Type B pancreatic cell (in vitro differentiated cells): ENCODE results near the gene TREML4. TPM values are rescaled to one million over a fixed set of nuclear protein-coding genes. Genes with fewer than 3 reads are reported as not detected.
"Not testable (repeated sequence)": the region's sequence is repeated elsewhere in the genome, so short reads cannot be mapped to it uniquely, and the experiment has no call there.

ENCODE experiments used
- DNase-seq: peaks from one replicate; pipeline ENCODE4 v3.0.0; 2021; ENCODE audit warnings: mixed read lengths; ENCODE audit not compliant: unreplicated experiment; ENCODE audit errors: extremely low spot score
- H3K27ac Mint-ChIP-seq: 2 replicates; pipeline ENCODE4 v1.8.0; 2021; ENCODE audit warnings: mild to moderate bottlenecking, mixed read lengths
- H3K27me3 Mint-ChIP-seq: 2 replicates; pipeline ENCODE4 v1.8.0; 2021; ENCODE audit warnings: mixed read lengths
- H3K36me3 Mint-ChIP-seq: 2 replicates; pipeline ENCODE4 v1.8.0; 2021; ENCODE audit warnings: mixed read lengths
- H3K4me1 Mint-ChIP-seq: one replicate; pipeline ENCODE4 v1.8.0; 2021; ENCODE audit warnings: mixed read lengths; ENCODE audit not compliant: unreplicated experiment
- H3K4me3 Mint-ChIP-seq: 2 replicates; pipeline ENCODE4 v1.8.0; 2021; ENCODE audit warnings: mild to moderate bottlenecking, mixed read lengths
- H3K9me3 Mint-ChIP-seq: 2 replicates; pipeline ENCODE4 v1.8.0; 2021; ENCODE audit warnings: mixed read lengths
- CTCF ChIP-seq: fragments of 200-600 bp; sonication (generic); conservative IDR thresholded peaks from 2 replicates; pipeline ENCODE4 v1.5.0; 2021; ENCODE audit warnings: antibody characterized with exemption, mild to moderate bottlenecking
- total RNA-seq: library from RNA; stranded (reverse); gene quantifications from 2 replicates; pipeline ENCODE4 v1.2.1, GENCODE V29; 2021; ENCODE audit warnings: low replicate concordance

Gene TREML4
- total RNA-seq, 1 donor from 2014 or later = not detected

GRCh38 chr6:41232667-41233066 is 4.5 kb downstream of the TREML4 start:
- Mint-ChIP-seq H3K9me3 (no peaks in the 10 kb centered on the region), H3K4me3 (no peak overlapping the region), H3K4me1 (peaks cover 5% of the 10 kb centered on the region), H3K27me3 (peaks cover 67% of the 10 kb centered on the region), H3K36me3 (no peaks in the 10 kb centered on the region), H3K27ac (no peak overlapping the region)
- no peak for TF ChIP-seq CTCF
- DNase-seq = no peak

GRCh38 chr6:41236276-41236675 is 8.1 kb downstream of the TREML4 start:
- H3K27me3 Mint-ChIP-seq = peaks cover 84% of the 10 kb centered on the region
- peaks cover 5% of the 10 kb centered on the region for H3K4me1 Mint-ChIP-seq
- H3K4me3 Mint-ChIP-seq = no peak overlapping the region
- DNase-seq = no peak
- H3K36me3 Mint-ChIP-seq = no peaks in the 10 kb centered on the region
- TF ChIP-seq CTCF = no peak
- no peaks in the 10 kb centered on the region for H3K9me3 Mint-ChIP-seq
- H3K27ac Mint-ChIP-seq = no peak overlapping the region

- H3K36me3 Mint-ChIP-seq = no peaks in the 10 kb centered on the region
Measured at GRCh38 chr6:41237128-41237527, 9.0 kb downstream of the TREML4 start.

GRCh38 chr6:41239467-41240159 is 11.5 kb downstream of the TREML4 start:
- no peak overlapping the region for H3K4me3 Mint-ChIP-seq

More at GRCh38 chr6:41237128-41237527, 9.0 kb downstream of the TREML4 start:
- Mint-ChIP-seq H3K27ac (no peak overlapping the region), H3K9me3 (no peaks in the 10 kb centered on the region), H3K4me3 (no peak overlapping the region), H3K4me1 (peaks cover 5% of the 10 kb centered on the region), H3K27me3 (peaks cover 84% of the 10 kb centered on the region)
- TF ChIP-seq CTCF = no peak
- DNase-seq = no peak

GRCh38 chr6:41246529-41246928 is 18.4 kb downstream of the TREML4 start:
- H3K36me3 Mint-ChIP-seq, H3K27ac Mint-ChIP-seq, H3K9me3 Mint-ChIP-seq, H3K4me1 Mint-ChIP-seq, H3K4me3 Mint-ChIP-seq, DNase-seq: not testable (repeated sequence)
- H3K27me3 Mint-ChIP-seq = peaks cover 46% of the 10 kb centered on the region

More at GRCh38 chr6:41239467-41240159, 11.5 kb downstream of the TREML4 start:
- Mint-ChIP-seq H3K36me3 (no peaks in the 10 kb centered on the region), H3K4me1 (peaks cover 5% of the 10 kb centered on the region), H3K27me3 (peaks cover 94% of the 10 kb centered on the region), H3K9me3 (no peaks in the 10 kb centered on the region), H3K27ac (no peak overlapping the region)
- no peak for TF ChIP-seq CTCF
- no peak for DNase-seq

- no peaks in the 10 kb centered on the region for H3K36me3 Mint-ChIP-seq
- DNase-seq = no peak
- no peak for TF ChIP-seq CTCF
- H3K4me3 Mint-ChIP-seq = no peak overlapping the region
- H3K27me3 Mint-ChIP-seq = peaks cover 45% of the 10 kb centered on the region
- no peaks in the 10 kb centered on the region for H3K9me3 Mint-ChIP-seq
- H3K4me1 Mint-ChIP-seq = no peaks in the 10 kb centered on the region
- no peak overlapping the region for H3K27ac Mint-ChIP-seq
Measured at GRCh38 chr6:41247288-41247865, 19.2 kb downstream of the TREML4 start.
